ENCODE measurements around the gene CCDC167. TPM values are rescaled to one million over a fixed set of nuclear protein-coding genes. Genes with fewer than 3 reads are reported as not detected.
A peak's percentile ranks its signal among the peaks of the same experiment; 100 is the strongest.

Gene CCDC167
- total and polyA plus RNA-seq, 10 of the 15 experiments (the other 5 are each of a cell fraction or from before 2014, with no cell fraction given) = 74.9 to 380 (median 137) TPM

- TF ChIP-seq SMC3 (IDR thresholded peaks at IDR 0.05; ENCODE audit: borderline replicate concordance, low read length) (peak; percentile 62; the same call in 1 of the 2 replicates), NFIC (IDR thresholded peaks at IDR 0.05; ENCODE audit: low read depth, low read length) (no peak)
These were observed 36.2 kb upstream of the CCDC167 start (continued) for GRCh38 chr6:37535759-37536490.

- H3K27ac ChIP-seq (ENCODE audit: control insufficient read depth, insufficient read depth) = no peak overlapping the region; the same call in 1 of the 2 replicates
- ChIA-PET SMC1A (ENCODE audit: uncharacterized antibody, unreplicated experiment) (interaction anchor here (0.6 to 13.3 kb wide), 9 partner anchors 13 to 205 kb away, joined by 3 to 346 read pairs (median 7); no protein-coding TSS in a partner anchor), POLR2A (interaction anchor here (0.8 kb wide), 1 partner anchor 23 kb away, joined by 3 read pairs; no protein-coding TSS in a partner anchor), RAD21 (ENCODE audit: unreplicated experiment) (interaction anchor here (1.1 to 5.4 kb wide), 9 partner anchors 18 to 155 kb away, joined by 3 to 58 read pairs (median 7); no protein-coding TSS in a partner anchor), CTCF (interaction anchor here (0.7 to 12.7 kb wide), 13 partner anchors 9 to 1036 kb away, joined by 3 to 590 read pairs (median 5); no protein-coding TSS in a partner anchor)
- no TSS peak for BruUV-seq (replicated peaks)
- intact Hi-C loops (cut with micrococcal nuclease; ENCODE audit: unreplicated experiment) (loop anchor here (5.0 kb wide), 2 partner anchors 53 to 157 kb away; no protein-coding TSS in a partner anchor), in situ Hi-C loops (cut with MboI) (loop anchor here (5.0 kb wide), 1 partner anchor 157 kb away; no protein-coding TSS in a partner anchor)
- no peaks in the 10 kb centered on the region for H3K4me1 ChIP-seq (ENCODE audit: control insufficient read depth, insufficient read depth, low read length)
- 78% methylated on average over 5 of the region's 5 CpGs for WGBS (ENCODE audit: insufficient coverage, insufficient replicate concordance, low lambda C conversion rate, missing lambda C conversion rate)
- no peaks in the 10 kb centered on the region for H4K20me1 ChIP-seq (ENCODE audit: control insufficient read depth, insufficient read depth)
- H3K4me3 ChIP-seq = peak overlapping the region; percentile 21; the same call in 1 of the 2 replicates
- FAIRE-seq (no peak), DNase-seq (ENCODE audit: low read depth, low spot score) (no peak), ATAC-seq (no peak)
- no peaks in the 10 kb centered on the region for H3K79me2 ChIP-seq (ENCODE audit: control insufficient read depth, insufficient read depth, low read length)
- H3K36me3 ChIP-seq (ENCODE audit: control insufficient read depth in 2 of 2, insufficient read depth in 2 of 2, low read length in 1 of 2) = no peaks in the 10 kb centered on the region
- H3K4me2 ChIP-seq (ENCODE audit: control insufficient read depth, insufficient read depth) = peak overlapping the region; percentile 19
- no peaks in the 10 kb centered on the region for H3K9me3 ChIP-seq (replicated peaks; ENCODE audit: control insufficient read depth, insufficient read depth, low read length)
- peak overlapping the region; percentile 0; the same call in 1 of the 2 replicates for H2AFZ ChIP-seq (ENCODE audit: control insufficient read depth, low read depth, low read length)
- H3K27me3 ChIP-seq (replicated peaks in 1 of 2; ENCODE audit: control insufficient read depth in 2 of 2, insufficient read depth in 2 of 2, low read length in 1 of 2) = no peaks in the 10 kb centered on the region
- 0 out of 2 replicates have a peak overlapping the region, but pooled peaks have one; percentile 13 for H3K9ac ChIP-seq (ENCODE audit: control insufficient read depth, insufficient read depth, low read length)
- no peak for TF ChIP-seq PBX3 (IDR thresholded peaks at IDR 0.05; ENCODE audit: insufficient replicate concordance, low read depth, low read length)
- no peak for TF ChIP-seq MLLT1 (IDR thresholded peaks at IDR 0.05)
- no peak for TF ChIP-seq E4F1 (IDR thresholded peaks at IDR 0.05; ENCODE audit: borderline replicate concordance, partially characterized antibody)
- no peak for TF ChIP-seq EP300 (IDR thresholded peaks at IDR 0.05; ENCODE audit: borderline replicate concordance in 1 of 2, control insufficient read depth in 1 of 2, low read depth in 2 of 2, low read length in 2 of 2)
- no peak for TF ChIP-seq HSF1 (IDR thresholded peaks at IDR 0.05; ENCODE audit: low read depth, low read length)
These were observed 35.7 kb upstream of the CCDC167 start for GRCh38 chr6:37535428-37535758.
